Measurements from ENCODE around the gene ASPSCR1. TPM values are rescaled to one million over a fixed set of nuclear protein-coding genes. Genes with fewer than 3 reads are reported as not detected.

The ASPSCR1 gene
- total RNA-seq, 1 experiment from 2014 or later, result 60.4 TPM

DNA sequence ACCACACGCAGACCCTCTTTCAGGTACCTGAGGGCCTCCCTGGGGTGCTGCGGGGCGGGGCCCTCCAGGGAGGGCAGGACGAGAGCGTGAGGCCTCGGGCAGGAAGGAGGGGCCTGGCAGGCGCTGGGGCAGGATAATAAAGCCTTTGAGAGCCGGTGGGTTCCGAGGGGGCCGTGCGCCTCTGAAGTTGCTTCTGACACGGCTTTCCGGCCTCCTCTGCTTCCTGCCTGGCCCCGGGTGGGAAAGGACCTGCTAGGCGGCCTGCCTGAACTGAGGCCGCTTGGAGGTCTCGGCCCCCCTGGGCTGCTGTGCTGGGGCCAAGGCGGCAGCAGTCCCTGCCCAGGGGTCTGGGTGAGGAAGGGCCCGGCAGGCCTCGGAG, 34.8 kb downstream of the ASPSCR1 start (continued):
- TF ChIP-seq, protein P1, sequence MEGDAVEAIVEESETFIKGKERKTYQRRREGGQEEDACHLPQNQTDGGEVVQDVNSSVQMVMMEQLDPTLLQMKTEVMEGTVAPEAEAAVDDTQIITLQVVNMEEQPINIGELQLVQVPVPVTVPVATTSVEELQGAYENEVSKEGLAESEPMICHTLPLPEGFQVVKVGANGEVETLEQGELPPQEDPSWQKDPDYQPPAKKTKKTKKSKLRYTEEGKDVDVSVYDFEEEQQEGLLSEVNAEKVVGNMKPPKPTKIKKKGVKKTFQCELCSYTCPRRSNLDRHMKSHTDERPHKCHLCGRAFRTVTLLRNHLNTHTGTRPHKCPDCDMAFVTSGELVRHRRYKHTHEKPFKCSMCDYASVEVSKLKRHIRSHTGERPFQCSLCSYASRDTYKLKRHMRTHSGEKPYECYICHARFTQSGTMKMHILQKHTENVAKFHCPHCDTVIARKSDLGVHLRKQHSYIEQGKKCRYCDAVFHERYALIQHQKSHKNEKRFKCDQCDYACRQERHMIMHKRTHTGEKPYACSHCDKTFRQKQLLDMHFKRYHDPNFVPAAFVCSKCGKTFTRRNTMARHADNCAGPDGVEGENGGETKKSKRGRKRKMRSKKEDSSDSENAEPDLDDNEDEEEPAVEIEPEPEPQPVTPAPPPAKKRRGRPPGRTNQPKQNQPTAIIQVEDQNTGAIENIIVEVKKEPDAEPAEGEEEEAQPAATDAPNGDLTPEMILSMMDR (IDR thresholded peaks at IDR 0.05), result no peak
- no peak for TF ChIP-seq NFYB (CRISPR knock-in tag; conservative IDR thresholded peaks at IDR 0.05; ENCODE audit: low read depth)
- TF ChIP-seq, protein P2, sequence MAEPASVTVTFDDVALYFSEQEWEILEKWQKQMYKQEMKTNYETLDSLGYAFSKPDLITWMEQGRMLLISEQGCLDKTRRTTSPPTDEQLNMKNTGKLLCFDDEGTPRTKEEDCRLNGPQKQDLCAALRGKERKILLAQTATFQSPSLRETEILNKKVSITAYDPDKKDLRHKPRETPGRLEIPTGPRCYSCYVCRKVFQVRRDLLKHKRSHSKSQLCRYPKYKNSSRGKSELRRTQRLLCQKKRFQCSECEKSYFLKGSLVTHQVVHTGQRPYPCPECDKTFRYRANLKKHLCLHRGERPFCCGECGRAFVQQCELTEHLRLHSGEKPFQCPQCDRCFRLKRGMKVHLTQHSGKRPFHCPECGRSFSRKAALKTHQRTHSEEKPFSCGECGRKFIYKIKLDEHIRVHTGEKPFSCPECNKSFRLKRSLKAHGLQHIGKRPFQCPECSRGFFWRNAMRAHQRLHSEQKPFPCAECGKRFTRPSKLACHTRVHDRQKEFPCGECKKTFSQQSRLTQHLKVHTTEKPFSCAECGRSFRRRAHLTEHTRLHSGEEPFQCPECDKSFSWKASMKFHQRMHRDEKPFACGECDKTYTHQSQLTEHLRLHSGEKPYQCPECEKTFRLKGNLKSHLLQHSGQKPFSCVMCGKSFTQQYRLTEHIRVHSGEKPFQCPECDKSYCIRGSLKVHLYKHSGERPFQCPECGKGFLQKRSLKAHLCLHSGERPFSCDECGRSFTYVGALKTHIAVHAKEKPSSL (CRISPR knock-in tag; conservative IDR thresholded peaks at IDR 0.05), result no peak
- TF ChIP-seq NR2C2 (CRISPR knock-in tag; IDR thresholded peaks at IDR 0.05), result no peak
- TF ChIP-seq, protein P3, sequence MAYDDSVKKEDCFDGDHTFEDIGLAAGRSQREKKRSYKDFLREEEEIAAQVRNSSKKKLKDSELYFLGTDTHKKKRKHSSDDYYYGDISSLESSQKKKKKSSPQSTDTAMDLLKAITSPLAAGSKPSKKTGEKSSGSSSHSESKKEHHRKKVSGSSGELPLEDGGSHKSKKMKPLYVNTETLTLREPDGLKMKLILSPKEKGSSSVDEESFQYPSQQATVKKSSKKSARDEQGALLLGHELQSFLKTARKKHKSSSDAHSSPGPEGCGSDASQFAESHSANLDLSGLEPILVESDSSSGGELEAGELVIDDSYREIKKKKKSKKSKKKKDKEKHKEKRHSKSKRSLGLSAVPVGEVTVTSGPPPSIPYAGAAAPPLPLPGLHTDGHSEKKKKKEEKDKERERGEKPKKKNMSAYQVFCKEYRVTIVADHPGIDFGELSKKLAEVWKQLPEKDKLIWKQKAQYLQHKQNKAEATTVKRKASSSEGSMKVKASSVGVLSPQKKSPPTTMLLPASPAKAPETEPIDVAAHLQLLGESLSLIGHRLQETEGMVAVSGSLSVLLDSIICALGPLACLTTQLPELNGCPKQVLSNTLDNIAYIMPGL (CRISPR knock-in tag; IDR thresholded peaks at IDR 0.05), result no peak

DNA sequence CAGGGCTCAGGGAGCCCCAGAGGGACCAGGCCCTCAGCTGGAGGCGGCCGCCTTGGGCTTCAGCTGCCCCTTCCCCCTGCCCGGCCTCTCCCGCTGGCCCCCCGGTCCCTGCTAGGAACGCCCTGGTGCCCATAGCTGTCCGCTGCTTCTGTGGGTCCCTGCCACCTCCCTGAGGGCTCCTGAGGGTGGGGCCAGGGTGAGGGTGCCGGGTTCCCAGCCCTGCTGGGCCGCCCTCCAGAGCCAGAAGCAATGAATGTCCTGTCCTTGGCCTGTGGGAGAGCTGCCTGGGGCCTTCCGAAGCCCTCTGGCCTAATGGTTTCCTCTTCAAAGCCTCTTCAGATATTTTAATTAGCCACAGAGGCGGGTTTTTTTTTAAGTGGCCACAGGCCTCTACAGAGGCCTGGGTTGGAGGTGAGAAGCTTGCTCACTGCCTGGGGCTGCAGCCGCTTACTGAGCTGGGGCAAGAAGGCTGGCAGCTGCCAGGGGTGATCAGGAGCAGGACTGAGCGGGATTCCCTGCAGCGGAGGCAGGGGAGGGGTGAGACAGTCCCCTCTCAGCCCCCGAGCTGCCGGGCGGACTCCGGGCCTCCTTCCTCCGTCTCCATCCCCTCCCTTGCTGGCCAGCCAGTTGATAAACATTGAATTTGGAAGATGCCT, 35.3 kb downstream of the ASPSCR1 start:
- no peak for ATAC-seq
- POLR2A ChIA-PET, result no interaction called here

DNA sequence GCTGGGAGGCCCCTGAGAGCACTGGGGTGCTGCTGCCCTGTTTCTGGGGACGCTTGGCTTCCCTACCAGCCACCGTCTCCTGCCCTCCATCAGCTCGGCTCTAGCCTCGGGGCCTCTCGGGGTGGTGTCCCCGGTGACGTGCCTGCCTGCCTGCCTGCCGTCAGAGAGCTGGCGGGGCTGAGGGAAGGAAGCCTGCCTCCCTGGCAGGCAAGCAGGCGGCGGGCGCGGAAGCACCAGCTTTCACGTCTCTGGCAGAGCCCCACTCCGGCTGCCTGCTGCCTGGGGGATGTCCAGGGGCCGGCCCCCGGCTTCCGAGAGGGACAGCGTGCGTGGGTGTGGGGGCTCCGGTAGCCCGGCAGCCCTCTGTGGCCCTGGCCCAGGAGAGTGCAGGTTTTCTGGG, 35.9 kb downstream of the ASPSCR1 start:
- POLR2A ChIA-PET, result no interaction called here
- TF ChIP-seq, protein P4, sequence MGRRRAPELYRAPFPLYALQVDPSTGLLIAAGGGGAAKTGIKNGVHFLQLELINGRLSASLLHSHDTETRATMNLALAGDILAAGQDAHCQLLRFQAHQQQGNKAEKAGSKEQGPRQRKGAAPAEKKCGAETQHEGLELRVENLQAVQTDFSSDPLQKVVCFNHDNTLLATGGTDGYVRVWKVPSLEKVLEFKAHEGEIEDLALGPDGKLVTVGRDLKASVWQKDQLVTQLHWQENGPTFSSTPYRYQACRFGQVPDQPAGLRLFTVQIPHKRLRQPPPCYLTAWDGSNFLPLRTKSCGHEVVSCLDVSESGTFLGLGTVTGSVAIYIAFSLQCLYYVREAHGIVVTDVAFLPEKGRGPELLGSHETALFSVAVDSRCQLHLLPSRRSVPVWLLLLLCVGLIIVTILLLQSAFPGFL (CRISPR knock-in tag; IDR thresholded peaks at IDR 0.05; ENCODE audit: borderline replicate concordance), result no peak
- TF ChIP-seq ZNF423 (CRISPR knock-in tag; IDR thresholded peaks at IDR 0.05), result no peak
- no peak for TF ChIP-seq KAT7 (CRISPR knock-in tag; IDR thresholded peaks at IDR 0.05; ENCODE audit: borderline replicate concordance)
- no peak for TF ChIP-seq CREM (CRISPR knock-in tag; IDR thresholded peaks at IDR 0.05)
- no peak for TF ChIP-seq CREB1 (CRISPR knock-in tag; IDR thresholded peaks at IDR 0.05)
- TF ChIP-seq GTF2I (CRISPR knock-in tag; conservative IDR thresholded peaks at IDR 0.05), result no peak
- TF ChIP-seq GABPB1 (CRISPR knock-in tag; IDR thresholded peaks at IDR 0.05), result no peak
- no peak for TF ChIP-seq ZNF416 (CRISPR knock-in tag; IDR thresholded peaks at IDR 0.05)
- no peak for TF ChIP-seq SP1 (CRISPR knock-in tag; conservative IDR thresholded peaks at IDR 0.05)
- TF ChIP-seq TCF7 (CRISPR knock-in tag; IDR thresholded peaks at IDR 0.05; ENCODE audit: low read depth), result no peak
- no peak for TF ChIP-seq ZNF232 (CRISPR knock-in tag; IDR thresholded peaks at IDR 0.05)
- Mint-ChIP-seq H3K4me3 (no peak overlapping the region), H3K27ac (no peak overlapping the region), H3K27me3 (ENCODE audit: low read depth) (no peaks in the 10 kb centered on the region), H3K9me3 (no peaks in the 10 kb centered on the region), H3K36me3 (no peaks in the 10 kb centered on the region), H3K4me1 (no peaks in the 10 kb centered on the region)
- DNase-seq (ENCODE audit: low spot score), result no peak
- no peak for ATAC-seq
- CTCF ChIA-PET, result interaction anchor here (0.6 to 3.0 kb wide), 5 partner anchors 9 to 46 kb away, joined by 3 to 11 read pairs (median 4); partner anchors contain the start of genes CENPX, LRRC45 and RAC3

More for the DNA sequence above, 35.3 kb downstream of the ASPSCR1 start:
- H3K4me1 Mint-ChIP-seq, result no peaks in the 10 kb centered on the region
- H3K4me3 Mint-ChIP-seq, result no peak overlapping the region
- H3K36me3 Mint-ChIP-seq, result no peaks in the 10 kb centered on the region
- no peaks in the 10 kb centered on the region for H3K27me3 Mint-ChIP-seq (ENCODE audit: low read depth)
- TF ChIP-seq, protein P5, sequence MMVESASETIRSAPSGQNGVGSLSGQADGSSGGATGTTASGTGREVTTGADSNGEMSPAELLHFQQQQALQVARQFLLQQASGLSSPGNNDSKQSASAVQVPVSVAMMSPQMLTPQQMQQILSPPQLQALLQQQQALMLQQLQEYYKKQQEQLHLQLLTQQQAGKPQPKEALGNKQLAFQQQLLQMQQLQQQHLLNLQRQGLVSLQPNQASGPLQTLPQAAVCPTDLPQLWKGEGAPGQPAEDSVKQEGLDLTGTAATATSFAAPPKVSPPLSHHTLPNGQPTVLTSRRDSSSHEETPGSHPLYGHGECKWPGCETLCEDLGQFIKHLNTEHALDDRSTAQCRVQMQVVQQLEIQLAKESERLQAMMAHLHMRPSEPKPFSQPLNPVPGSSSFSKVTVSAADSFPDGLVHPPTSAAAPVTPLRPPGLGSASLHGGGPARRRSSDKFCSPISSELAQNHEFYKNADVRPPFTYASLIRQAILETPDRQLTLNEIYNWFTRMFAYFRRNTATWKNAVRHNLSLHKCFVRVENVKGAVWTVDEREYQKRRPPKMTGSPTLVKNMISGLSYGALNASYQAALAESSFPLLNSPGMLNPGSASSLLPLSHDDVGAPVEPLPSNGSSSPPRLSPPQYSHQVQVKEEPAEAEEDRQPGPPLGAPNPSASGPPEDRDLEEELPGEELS (CRISPR knock-in tag; IDR thresholded peaks at IDR 0.05), result no peak
- no peak for TF ChIP-seq HMGA2 (CRISPR knock-in tag; IDR thresholded peaks at IDR 0.05)
- CTCF ChIA-PET, result interaction anchor here (0.6 to 3.0 kb wide), 4 partner anchors 10 to 18 kb away, joined by 3 to 11 read pairs (median 4); partner anchors contain the start of genes CENPX, LRRC45 and RAC3
- no peaks in the 10 kb centered on the region for H3K9me3 Mint-ChIP-seq
- no peak overlapping the region for H3K27ac Mint-ChIP-seq
- DNase-seq (ENCODE audit: low spot score), result no peak
